DND-41 (cell line): ENCODE results near the gene UBE3B.

Experiments used
- EZH2 ChIP-seq: IDR thresholded peaks from 3 replicates; pipeline ENCODE4 v1.6.1; 2012; ENCODE audit warnings: borderline replicate concordance, low read depth, mild to moderate bottlenecking, moderate library complexity, low read length, inconsistent platforms; ENCODE audit not compliant: severe bottlenecking
- TF ChIP-seq, protein P1 (sequence below): IDR thresholded peaks from 2 replicates; pipeline ENCODE4 v1.5.1; 2012; ENCODE audit warnings: borderline replicate concordance, low read length, moderate library complexity, mild to moderate bottlenecking; ENCODE audit not compliant: poor library complexity, severe bottlenecking; ENCODE audit errors: extremely low read depth

DNA sequence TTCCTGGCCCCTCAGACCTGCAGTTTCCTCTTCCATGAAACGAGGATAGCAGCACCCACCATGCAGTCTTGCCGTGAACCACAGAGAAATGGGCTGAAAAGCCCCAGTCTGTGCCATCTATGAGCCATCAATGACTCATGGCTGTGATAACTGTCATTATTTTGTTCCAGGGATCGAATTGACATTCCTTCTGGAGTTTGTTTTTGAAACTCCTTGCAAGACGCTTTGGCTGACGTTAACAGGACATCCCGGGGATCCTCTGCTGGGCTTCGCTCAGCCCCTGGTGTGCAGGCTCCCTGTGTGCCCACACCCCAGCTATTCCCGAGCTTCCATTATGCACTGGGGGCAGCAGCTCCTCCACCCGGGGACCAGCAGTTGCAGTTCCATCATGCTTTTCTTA, 62.1 kb downstream of the UBE3B start:
- no peak for TF ChIP-seq EZH2
- TF ChIP-seq, protein P1, sequence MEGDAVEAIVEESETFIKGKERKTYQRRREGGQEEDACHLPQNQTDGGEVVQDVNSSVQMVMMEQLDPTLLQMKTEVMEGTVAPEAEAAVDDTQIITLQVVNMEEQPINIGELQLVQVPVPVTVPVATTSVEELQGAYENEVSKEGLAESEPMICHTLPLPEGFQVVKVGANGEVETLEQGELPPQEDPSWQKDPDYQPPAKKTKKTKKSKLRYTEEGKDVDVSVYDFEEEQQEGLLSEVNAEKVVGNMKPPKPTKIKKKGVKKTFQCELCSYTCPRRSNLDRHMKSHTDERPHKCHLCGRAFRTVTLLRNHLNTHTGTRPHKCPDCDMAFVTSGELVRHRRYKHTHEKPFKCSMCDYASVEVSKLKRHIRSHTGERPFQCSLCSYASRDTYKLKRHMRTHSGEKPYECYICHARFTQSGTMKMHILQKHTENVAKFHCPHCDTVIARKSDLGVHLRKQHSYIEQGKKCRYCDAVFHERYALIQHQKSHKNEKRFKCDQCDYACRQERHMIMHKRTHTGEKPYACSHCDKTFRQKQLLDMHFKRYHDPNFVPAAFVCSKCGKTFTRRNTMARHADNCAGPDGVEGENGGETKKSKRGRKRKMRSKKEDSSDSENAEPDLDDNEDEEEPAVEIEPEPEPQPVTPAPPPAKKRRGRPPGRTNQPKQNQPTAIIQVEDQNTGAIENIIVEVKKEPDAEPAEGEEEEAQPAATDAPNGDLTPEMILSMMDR = no peak
